ENCODE measurements around the gene SMOC2. TPM values are rescaled to one million over a fixed set of nuclear protein-coding genes. Genes with fewer than 3 reads are reported as not detected.

SMOC2 gene
- not detected for total RNA-seq
- polyA plus RNA-seq: not detected

GRCh38 chr6:168440520-168441433, at the start of gene SMOC2:
Gene SMOC2 (plus strand): TSS chr6:168441184. CDS start chr6:168441371, 187 bp downstream.
- H3K27me3 ChIP-seq (ENCODE audit: insufficient read depth, low read length, poor library complexity, severe bottlenecking): peaks cover 10% of the 10 kb centered on the region
- Mint-ChIP-seq H3K4me1 (peaks cover 0 to 3% (median 0%) of the 10 kb centered on the region in 3 donors), H3K27me3 (peaks cover 32 to 49% of the 10 kb centered on the region in 2 donors), H3K9me3 (no peaks in the 10 kb centered on the region), H3K27ac (no peak within 1 kb of the TSS), H3K36me3 (no peaks in the 10 kb centered on the region), H3K4me3 (no peak within 1 kb of the TSS)
- no peak for DNase-seq
- no peaks in the 10 kb centered on the region for H3K4me1 ChIP-seq (ENCODE audit: insufficient read depth, low read length)
- no peak within 1 kb of the TSS for H3K4me3 ChIP-seq (ENCODE audit: low read length)
- no peaks in the 10 kb centered on the region for H3K9me3 ChIP-seq (ENCODE audit: low read length)
- ChIA-PET POLR2A (no interaction called here), CTCF (no interaction called here)
- no peak within 1 kb of the TSS for H3K27ac ChIP-seq (ENCODE audit: low read depth, low read length)
- H3K36me3 ChIP-seq (ENCODE audit: insufficient read depth, low read length): no peaks in the 10 kb centered on the region

DNA sequence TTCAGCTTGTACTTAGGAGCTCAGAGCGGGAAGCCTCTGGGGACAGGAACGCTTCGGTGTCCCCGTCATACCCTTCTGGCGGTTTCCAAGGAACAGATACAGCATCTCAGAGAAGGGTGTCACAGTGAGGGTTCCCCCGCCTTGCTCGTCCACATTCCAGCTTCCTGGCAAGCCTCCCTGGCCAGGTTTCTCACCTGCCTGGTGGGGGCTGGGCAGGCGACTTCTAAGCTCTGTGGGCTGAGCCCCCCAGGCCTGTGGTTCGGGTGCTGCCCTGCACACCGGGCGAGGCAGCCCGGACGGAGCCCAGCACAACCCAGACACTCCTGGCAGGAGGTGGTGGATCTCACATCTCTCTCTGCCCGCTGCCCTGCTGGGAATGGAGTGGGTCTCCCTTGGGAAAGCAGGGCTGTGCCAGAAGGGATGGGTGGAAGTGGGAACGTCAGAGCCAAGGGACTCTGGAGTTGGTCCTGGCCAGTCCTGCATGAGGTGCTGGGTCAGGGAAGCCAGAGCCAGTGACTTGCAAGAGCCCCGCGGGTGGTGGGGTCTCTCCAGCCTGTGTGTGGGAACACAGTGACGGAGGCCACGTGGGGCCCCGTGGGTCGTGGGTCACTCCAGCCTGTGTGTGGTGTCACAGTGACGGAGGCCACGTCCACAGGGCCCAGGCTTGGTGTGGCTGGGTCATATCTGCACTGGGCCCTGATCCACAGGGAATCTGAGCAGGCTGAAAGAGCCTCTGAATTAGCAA, 47.7 kb upstream of the SMOC2 start:
- Histone ChIP-seq H3K4me3 (ENCODE audit: low read length) (no peak overlapping the region), H3K9me3 (ENCODE audit: low read length) (no peaks in the 10 kb centered on the region), H3K27ac (ENCODE audit: low read depth, low read length) (no peak overlapping the region), H3K4me1 (ENCODE audit: insufficient read depth, low read length) (no peaks in the 10 kb centered on the region), H3K36me3 (ENCODE audit: insufficient read depth, low read length) (no peaks in the 10 kb centered on the region), H3K27me3 (ENCODE audit: insufficient read depth, low read length, poor library complexity, severe bottlenecking) (no peaks in the 10 kb centered on the region)
- DNase-seq: no peak
- H3K4me1 Mint-ChIP-seq: no peaks in the 10 kb centered on the region
- peaks cover 0 to 2% (median 0%) of the 10 kb centered on the region in 5 donors for H3K9me3 Mint-ChIP-seq
- H3K4me3 Mint-ChIP-seq: no peak overlapping the region
- peaks cover 2 to 14% of the 10 kb centered on the region in 2 donors for H3K27me3 Mint-ChIP-seq
- ChIA-PET POLR2A (no interaction called here), CTCF (no interaction called here)
- H3K27ac Mint-ChIP-seq: no peak overlapping the region
- no peaks in the 10 kb centered on the region for H3K36me3 Mint-ChIP-seq

GRCh38 chr6:168394606-168395005, 46.4 kb upstream of the SMOC2 start:
- no peak overlapping the region for H3K27ac Mint-ChIP-seq
- H3K4me1 ChIP-seq (ENCODE audit: insufficient read depth, low read length): no peaks in the 10 kb centered on the region
- ChIA-PET CTCF (no interaction called here), POLR2A (no interaction called here)
- no peaks in the 10 kb centered on the region for H3K4me1 Mint-ChIP-seq
- peaks cover 0 to 2% (median 0%) of the 10 kb centered on the region in 5 donors for H3K9me3 Mint-ChIP-seq
- no peak overlapping the region for H3K4me3 Mint-ChIP-seq
- no peaks in the 10 kb centered on the region for H3K36me3 ChIP-seq (ENCODE audit: insufficient read depth, low read length)
- H3K9me3 ChIP-seq (ENCODE audit: low read length): no peaks in the 10 kb centered on the region
- H3K36me3 Mint-ChIP-seq: no peaks in the 10 kb centered on the region
- H3K27ac ChIP-seq (ENCODE audit: low read depth, low read length): no peak overlapping the region
- DNase-seq: no peak
- H3K27me3 Mint-ChIP-seq: peaks cover 4 to 14% of the 10 kb centered on the region in 2 donors
- H3K27me3 ChIP-seq (ENCODE audit: insufficient read depth, low read length, poor library complexity, severe bottlenecking): no peaks in the 10 kb centered on the region
- H3K4me3 ChIP-seq (ENCODE audit: low read length): no peak overlapping the region

- Histone ChIP-seq H3K27ac (ENCODE audit: low read depth, low read length) (no peak overlapping the region), H3K4me1 (ENCODE audit: insufficient read depth, low read length) (no peaks in the 10 kb centered on the region), H3K9me3 (ENCODE audit: low read length) (no peaks in the 10 kb centered on the region), H3K4me3 (ENCODE audit: low read length) (no peak overlapping the region), H3K27me3 (ENCODE audit: insufficient read depth, low read length, poor library complexity, severe bottlenecking) (no peaks in the 10 kb centered on the region), H3K36me3 (ENCODE audit: insufficient read depth, low read length) (no peaks in the 10 kb centered on the region)
- POLR2A ChIA-PET: no interaction called here
- DNase-seq: no peak
- CTCF ChIA-PET: no interaction called here
- Mint-ChIP-seq H3K27ac (no peak overlapping the region), H3K27me3 (peaks cover 5 to 8% of the 10 kb centered on the region in 2 donors), H3K9me3 (peaks cover 0 to 4% (median 0%) of the 10 kb centered on the region in 5 donors), H3K36me3 (no peaks in the 10 kb centered on the region), H3K4me1 (no peaks in the 10 kb centered on the region), H3K4me3 (no peak overlapping the region)
Observed at GRCh38 chr6:168395983-168396382, 45.0 kb upstream of the SMOC2 start.

DNA sequence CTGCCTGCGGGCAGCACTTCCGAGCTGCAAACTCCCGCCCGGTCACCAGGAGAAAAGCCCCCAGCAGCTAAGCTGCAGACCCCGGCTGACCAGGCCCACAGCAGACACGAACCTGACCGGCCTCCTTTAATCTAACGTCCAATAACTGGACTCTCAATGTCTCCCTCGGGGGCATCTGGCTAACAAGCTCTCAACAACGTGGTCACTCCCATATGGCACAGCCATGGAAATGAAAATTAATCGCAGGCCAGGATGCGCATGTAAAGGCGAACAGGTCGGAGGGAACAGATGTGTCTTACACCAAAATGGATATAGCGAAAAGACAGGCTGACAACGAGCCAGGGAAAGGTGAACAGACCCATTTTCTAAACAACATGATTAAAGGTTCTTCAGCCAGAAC, 44.4 kb upstream of the SMOC2 start:
- Mint-ChIP-seq H3K9me3 (peaks cover 0 to 4% (median 0%) of the 10 kb centered on the region in 5 donors), H3K36me3 (no peaks in the 10 kb centered on the region), H3K27me3 (peaks cover 5 to 8% of the 10 kb centered on the region in 2 donors), H3K4me1 (no peaks in the 10 kb centered on the region), H3K27ac (no peak overlapping the region), H3K4me3 (no peak overlapping the region)
- Histone ChIP-seq H3K4me1 (ENCODE audit: insufficient read depth, low read length) (no peaks in the 10 kb centered on the region), H3K9me3 (ENCODE audit: low read length) (no peaks in the 10 kb centered on the region), H3K4me3 (ENCODE audit: low read length) (no peak overlapping the region), H3K27ac (ENCODE audit: low read depth, low read length) (no peak overlapping the region), H3K27me3 (ENCODE audit: insufficient read depth, low read length, poor library complexity, severe bottlenecking) (no peaks in the 10 kb centered on the region), H3K36me3 (ENCODE audit: insufficient read depth, low read length) (no peaks in the 10 kb centered on the region)
- no peak for DNase-seq
- ChIA-PET POLR2A (no interaction called here), CTCF (no interaction called here)

GRCh38 chr6:168397012-168397411, 44.0 kb upstream of the SMOC2 start:
- Histone ChIP-seq H3K9me3 (ENCODE audit: low read length) (no peaks in the 10 kb centered on the region), H3K4me3 (ENCODE audit: low read length) (no peak overlapping the region), H3K4me1 (ENCODE audit: insufficient read depth, low read length) (no peaks in the 10 kb centered on the region), H3K27me3 (ENCODE audit: insufficient read depth, low read length, poor library complexity, severe bottlenecking) (no peaks in the 10 kb centered on the region), H3K27ac (ENCODE audit: low read depth, low read length) (no peak overlapping the region), H3K36me3 (ENCODE audit: insufficient read depth, low read length) (no peaks in the 10 kb centered on the region)
- no peak overlapping the region for H3K4me3 Mint-ChIP-seq
- no peaks in the 10 kb centered on the region for H3K36me3 Mint-ChIP-seq
- H3K9me3 Mint-ChIP-seq: peaks cover 0 to 4% (median 0%) of the 10 kb centered on the region in 5 donors
- no peaks in the 10 kb centered on the region for H3K4me1 Mint-ChIP-seq
- no peak overlapping the region for H3K27ac Mint-ChIP-seq
- DNase-seq: no peak
- peaks cover 5 to 8% of the 10 kb centered on the region in 2 donors for H3K27me3 Mint-ChIP-seq
- ChIA-PET CTCF (no interaction called here), POLR2A (no interaction called here)

GRCh38 chr6:168400037-168400436, 40.9 kb upstream of the SMOC2 start:
- POLR2A ChIA-PET: no interaction called here
- H3K4me1 ChIP-seq (ENCODE audit: insufficient read depth, low read length): no peaks in the 10 kb centered on the region
- H3K4me3 ChIP-seq (ENCODE audit: low read length): no peak overlapping the region
- Mint-ChIP-seq H3K4me1 (no peaks in the 10 kb centered on the region), H3K9me3 (peaks cover 0 to 3% (median 0%) of the 10 kb centered on the region in 5 donors), H3K4me3 (no peak overlapping the region), H3K27me3 (peaks cover 0 to 8% of the 10 kb centered on the region in 2 donors), H3K27ac (no peak overlapping the region), H3K36me3 (no peaks in the 10 kb centered on the region)
- CTCF ChIA-PET: no interaction called here
- no peak overlapping the region for H3K27ac ChIP-seq (ENCODE audit: low read depth, low read length)
- H3K9me3 ChIP-seq (ENCODE audit: low read length): no peaks in the 10 kb centered on the region
- no peaks in the 10 kb centered on the region for H3K27me3 ChIP-seq (ENCODE audit: insufficient read depth, low read length, poor library complexity, severe bottlenecking)
- no peaks in the 10 kb centered on the region for H3K36me3 ChIP-seq (ENCODE audit: insufficient read depth, low read length)
- DNase-seq: no peak

DNA sequence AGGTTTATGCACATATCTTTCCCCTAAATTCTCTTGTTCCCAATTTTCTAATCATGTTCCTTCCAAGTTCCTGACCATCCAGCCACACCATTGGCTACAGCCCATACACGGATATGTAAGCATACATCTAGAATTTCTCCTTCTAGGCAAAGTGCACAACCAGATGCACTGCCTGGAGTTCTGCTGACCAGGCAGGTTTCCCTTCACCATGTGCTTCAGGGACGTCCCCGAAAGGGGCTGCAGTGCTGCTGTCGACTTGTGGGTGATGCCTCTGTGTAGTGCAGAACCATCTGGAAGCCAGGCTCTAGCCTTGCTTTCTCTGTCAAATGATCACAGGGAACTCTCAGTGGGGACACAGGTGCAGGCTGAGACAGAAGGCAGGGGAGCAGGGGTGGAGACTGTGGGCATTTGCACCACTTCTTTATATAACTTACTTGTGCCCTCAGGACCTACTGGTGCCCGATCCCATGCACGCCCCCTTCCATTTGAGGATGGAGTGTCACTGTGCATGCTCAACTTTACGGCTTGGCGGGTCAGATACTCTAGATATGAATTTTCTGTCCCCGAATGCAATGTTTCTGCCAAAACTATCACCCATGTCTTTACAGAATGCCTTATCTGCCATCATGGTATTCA, 37.5 kb upstream of the SMOC2 start:
- H3K4me3 ChIP-seq (ENCODE audit: low read length): no peak overlapping the region
- H3K36me3 ChIP-seq (ENCODE audit: insufficient read depth, low read length): no peaks in the 10 kb centered on the region
- no peaks in the 10 kb centered on the region for H3K27me3 ChIP-seq (ENCODE audit: insufficient read depth, low read length, poor library complexity, severe bottlenecking)
- no peaks in the 10 kb centered on the region for H3K4me1 Mint-ChIP-seq
- H3K4me1 ChIP-seq (ENCODE audit: insufficient read depth, low read length): no peaks in the 10 kb centered on the region
- H3K9me3 Mint-ChIP-seq: peaks cover 0 to 5% (median 2%) of the 10 kb centered on the region in 5 donors
- H3K27me3 Mint-ChIP-seq: peaks cover 0 to 8% of the 10 kb centered on the region in 2 donors
- ChIA-PET POLR2A (no interaction called here), CTCF (no interaction called here)
- no peak overlapping the region for H3K27ac Mint-ChIP-seq
- DNase-seq: no peak
- H3K9me3 ChIP-seq (ENCODE audit: low read length): no peaks in the 10 kb centered on the region
- no peak overlapping the region for H3K4me3 Mint-ChIP-seq
- H3K36me3 Mint-ChIP-seq: no peaks in the 10 kb centered on the region
- H3K27ac ChIP-seq (ENCODE audit: low read depth, low read length): no peak overlapping the region
